Progenitor cell of endocrine pancreas (in vitro differentiated cells): ENCODE measurements around the gene DRC7. TPM values are rescaled to one million over a fixed set of nuclear protein-coding genes. Genes with fewer than 3 reads are reported as not detected.
"Not testable (repeated sequence)": the region's sequence is repeated elsewhere in the genome, so short reads cannot be mapped to it uniquely, and the experiment has no call there.

Experiments
- DNase-seq: peaks from one replicate; pipeline ENCODE4 v3.0.0; 2021; ENCODE audit warnings: low spot score; ENCODE audit not compliant: unreplicated experiment
- H3K27ac Mint-ChIP-seq: 2 replicates; pipeline ENCODE4 v1.8.0; 2021; ENCODE audit warnings: mild to moderate bottlenecking, moderate library complexity, mixed read lengths
- H3K27me3 Mint-ChIP-seq: 2 replicates; pipeline ENCODE4 v1.8.0; 2021; ENCODE audit warnings: mixed read lengths
- H3K36me3 Mint-ChIP-seq: 2 replicates; pipeline ENCODE4 v1.8.0; 2022; ENCODE audit warnings: mixed read lengths; ENCODE audit not compliant: insufficient read depth
- H3K4me1 Mint-ChIP-seq: 2 replicates; pipeline ENCODE4 v1.8.0; 2021; ENCODE audit warnings: low read depth, mixed read lengths
- H3K4me3 Mint-ChIP-seq: 2 replicates; pipeline ENCODE4 v1.8.0; 2021; ENCODE audit warnings: low read depth, mild to moderate bottlenecking, moderate library complexity, mixed read lengths
- H3K9me3 Mint-ChIP-seq: 2 replicates; pipeline ENCODE4 v1.8.0; 2021; ENCODE audit warnings: low read depth, mixed read lengths
- CTCF ChIP-seq: fragments of 200-600 bp; sonication (generic); IDR thresholded peaks from one replicate; pipeline ENCODE4 v1.5.0; 2021; ENCODE audit warnings: antibody characterized with exemption, mild to moderate bottlenecking; ENCODE audit not compliant: unreplicated experiment
- total RNA-seq: library from RNA; stranded (reverse); gene quantifications from 2 replicates; pipeline ENCODE4 v1.2.1, GENCODE V29; 2021

Gene DRC7
- total RNA-seq, 1 donor from 2014 or later = 6.8 TPM

GRCh38 chr16:57773655-57774295 lies 79.2 kb downstream of the DRC7 start:
- Mint-ChIP-seq H3K4me1 (peaks cover 10% of the 10 kb centered on the region), H3K4me3 (no peak overlapping the region), H3K9me3 (no peaks in the 10 kb centered on the region), H3K27me3 (peaks cover 5% of the 10 kb centered on the region), H3K36me3 (peaks cover 8% of the 10 kb centered on the region), H3K27ac (no peak overlapping the region)
- TF ChIP-seq CTCF = no peak
- no peak for DNase-seq

DNA sequence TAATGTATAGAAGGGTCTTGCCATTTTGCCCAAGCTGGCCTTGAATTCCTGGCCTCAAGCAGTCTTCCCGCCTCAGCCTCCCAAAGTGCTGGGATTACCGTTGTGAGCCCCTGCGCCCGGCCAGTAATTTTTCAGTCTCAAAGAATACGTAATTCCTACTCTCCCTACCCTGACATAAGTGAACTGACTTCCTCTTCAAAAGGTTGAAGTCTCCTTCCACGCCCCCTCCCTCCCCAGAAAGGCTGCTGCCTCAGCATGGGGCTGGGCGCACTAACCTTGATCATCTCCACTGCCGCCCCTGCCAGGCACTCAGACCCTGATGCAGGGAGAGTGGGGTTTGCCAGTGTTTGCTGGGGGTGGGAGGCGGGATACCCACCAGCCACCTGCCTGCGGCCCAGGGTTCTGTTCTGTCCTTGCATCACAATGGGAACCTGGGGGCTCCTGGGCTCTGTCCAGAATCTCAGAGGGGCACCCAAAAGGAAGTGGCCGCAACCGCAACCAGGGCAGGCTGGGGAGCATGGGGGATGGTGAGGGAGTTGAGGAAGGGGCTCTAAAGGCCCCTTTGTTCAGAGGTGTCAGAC lies 80.2 kb downstream of the DRC7 start:
- peaks cover 10% of the 10 kb centered on the region for H3K4me1 Mint-ChIP-seq
- H3K9me3 Mint-ChIP-seq = no peaks in the 10 kb centered on the region
- H3K36me3 Mint-ChIP-seq = peaks cover 13% of the 10 kb centered on the region
- H3K27ac Mint-ChIP-seq = no peak overlapping the region
- H3K27me3 Mint-ChIP-seq = peaks cover 5% of the 10 kb centered on the region
- no peak overlapping the region for H3K4me3 Mint-ChIP-seq
- DNase-seq = no peak
- TF ChIP-seq CTCF = no peak

- Mint-ChIP-seq H3K27me3 (peaks cover 5% of the 10 kb centered on the region), H3K27ac (peak overlapping the region; percentile 15), H3K4me3 (no peak overlapping the region), H3K36me3 (peaks cover 9% of the 10 kb centered on the region), H3K4me1 (peaks cover 10% of the 10 kb centered on the region), H3K9me3 (no peaks in the 10 kb centered on the region)
- peak; percentile 83 for TF ChIP-seq CTCF
- peak; percentile 71 for DNase-seq
These were observed 81.3 kb downstream of the DRC7 start for GRCh38 chr16:57775661-57776469.

GRCh38 chr16:57778658-57779057 lies 84.1 kb downstream of the DRC7 start:
- H3K27me3 Mint-ChIP-seq = peaks cover 5% of the 10 kb centered on the region
- TF ChIP-seq CTCF = no peak
- H3K4me1 Mint-ChIP-seq = peaks cover 4% of the 10 kb centered on the region
- no peak for DNase-seq
- peaks cover 9% of the 10 kb centered on the region for H3K36me3 Mint-ChIP-seq
- no peaks in the 10 kb centered on the region for H3K9me3 Mint-ChIP-seq
- H3K27ac Mint-ChIP-seq = no peak overlapping the region
- H3K4me3 Mint-ChIP-seq = no peak overlapping the region

GRCh38 chr16:57779836-57780235 lies 85.2 kb downstream of the DRC7 start:
- not testable (repeated sequence) for H3K9me3 Mint-ChIP-seq, H3K4me3 Mint-ChIP-seq, H3K27ac Mint-ChIP-seq, H3K4me1 Mint-ChIP-seq, H3K27me3 Mint-ChIP-seq, DNase-seq
- peaks cover 14% of the 10 kb centered on the region for H3K36me3 Mint-ChIP-seq
